Hematopoietic multipotent progenitor cell (in vitro differentiated cells): ENCODE results near the gene OSBPL10. TPM values are rescaled to one million over a fixed set of nuclear protein-coding genes. Genes with fewer than 3 reads are reported as not detected.

ENCODE experiments used
- DNase-seq, 3 donors: peaks; one replicate each; pipeline ENCODE4 v3.0.0-alpha.2; 2011 to 2015; ENCODE audit warnings: low read depth in 2 of 3, low spot score in 2 of 3
- total RNA-seq: library from RNA; depleted of rRNA; stranded (reverse); fragments of >200 nt; gene quantifications from one replicate; pipeline ENCODE4 v1.2.3, GENCODE V29; 2012

The OSBPL10 gene
- total RNA-seq, 1 donor, result 0.81 TPM

DNA sequence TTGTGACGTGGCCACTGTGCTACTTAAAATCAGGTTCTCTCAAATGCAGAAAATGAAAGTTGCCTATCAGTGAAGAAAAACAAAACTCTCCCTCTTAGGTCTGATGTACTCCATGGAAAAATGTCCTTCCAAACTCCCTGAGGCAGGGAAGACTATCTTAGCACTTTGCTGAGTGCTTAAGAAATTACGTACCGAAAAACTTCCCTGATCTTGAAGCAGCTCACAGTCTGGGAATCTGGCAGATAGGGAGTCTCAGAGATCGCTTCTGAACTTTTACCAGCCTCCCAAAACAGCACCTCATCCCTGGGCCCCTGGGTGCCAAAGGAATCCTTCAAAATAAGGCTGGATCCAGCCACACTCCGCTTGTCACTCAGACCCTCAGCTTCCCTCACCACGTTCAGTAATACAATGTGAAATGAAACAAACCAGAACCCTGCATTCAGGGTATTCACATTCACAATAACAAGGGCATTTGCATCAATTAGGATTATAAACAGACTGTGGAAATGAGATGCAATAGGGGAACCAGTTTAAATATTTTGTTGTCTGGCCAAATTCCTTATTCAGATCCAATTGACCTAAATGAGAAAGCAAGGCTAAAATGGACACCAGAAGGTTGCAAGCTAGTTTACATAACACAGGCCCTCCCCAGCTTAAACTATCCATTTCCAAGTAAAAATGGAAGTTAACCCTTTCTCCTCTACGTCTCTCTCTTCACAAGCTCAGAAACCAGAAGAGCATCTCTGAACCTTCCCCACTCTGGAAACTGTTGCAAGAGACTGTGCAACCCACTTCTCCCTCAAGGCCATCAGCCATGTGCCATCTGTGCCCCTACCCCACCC lies 20.9 kb downstream of the OSBPL10 start:
- no peak for DNase-seq

DNA sequence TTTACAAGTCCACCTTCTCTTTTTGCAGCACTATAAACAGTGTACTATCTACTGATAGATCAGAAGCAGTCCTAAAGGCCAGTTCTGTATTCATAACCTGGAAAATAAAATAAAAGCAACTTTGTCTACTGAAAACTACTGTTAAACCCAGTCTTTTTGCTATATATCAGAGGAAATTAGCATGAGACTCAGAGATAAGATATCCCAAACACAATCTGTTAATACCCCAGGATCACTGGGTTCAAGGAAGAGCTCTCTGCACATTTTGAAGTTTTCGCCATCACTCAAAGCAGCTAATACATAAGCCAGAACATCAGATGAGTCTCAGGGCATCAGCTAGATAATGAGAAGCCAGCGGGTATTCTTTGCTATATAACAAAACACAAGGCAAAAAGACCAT lies 21.8 kb downstream of the OSBPL10 start:
- DNase-seq, result no peak

DNA sequence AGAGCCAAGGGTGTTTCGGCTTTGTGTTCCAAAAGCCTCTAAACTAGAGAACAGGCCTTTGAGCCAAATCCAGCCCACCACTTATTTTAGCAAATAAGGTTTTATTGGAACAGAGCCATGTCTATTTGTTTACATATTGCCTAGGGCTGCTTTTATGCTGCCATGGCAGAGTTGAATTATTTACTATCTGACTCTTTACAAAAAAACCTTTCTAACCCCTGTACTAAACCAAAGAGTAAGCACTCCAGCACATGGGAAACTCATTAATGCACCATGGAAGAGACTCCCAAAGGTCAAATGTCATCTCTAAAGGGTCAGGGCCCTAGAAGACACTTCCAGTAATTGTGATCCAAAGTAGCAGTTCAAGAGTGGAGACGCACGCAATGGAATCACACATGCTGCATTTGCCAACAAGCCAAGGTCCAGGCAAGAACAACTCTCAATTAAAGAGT lies 22.3 kb downstream of the OSBPL10 start:
- DNase-seq, result no peak

DNA sequence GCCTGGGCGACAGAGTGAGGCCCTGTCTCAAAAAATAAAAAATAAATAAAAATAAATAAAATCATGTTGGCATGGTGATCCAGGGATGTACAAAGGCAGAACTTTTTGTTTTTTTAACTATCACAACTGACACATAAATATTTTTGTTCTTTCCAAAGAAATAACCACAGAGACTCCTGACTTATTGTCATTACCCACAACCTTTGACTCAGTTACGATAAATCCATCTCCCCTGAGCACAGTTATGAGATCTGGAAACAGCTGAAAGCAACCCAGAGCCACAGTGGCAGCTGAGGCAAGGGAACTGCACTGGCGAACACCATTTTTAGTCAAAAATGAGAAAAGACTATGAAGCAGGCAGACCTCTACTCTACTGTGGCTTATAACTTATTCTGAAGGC lies 24.0 kb downstream of the OSBPL10 start:
- no peak for DNase-seq

DNA sequence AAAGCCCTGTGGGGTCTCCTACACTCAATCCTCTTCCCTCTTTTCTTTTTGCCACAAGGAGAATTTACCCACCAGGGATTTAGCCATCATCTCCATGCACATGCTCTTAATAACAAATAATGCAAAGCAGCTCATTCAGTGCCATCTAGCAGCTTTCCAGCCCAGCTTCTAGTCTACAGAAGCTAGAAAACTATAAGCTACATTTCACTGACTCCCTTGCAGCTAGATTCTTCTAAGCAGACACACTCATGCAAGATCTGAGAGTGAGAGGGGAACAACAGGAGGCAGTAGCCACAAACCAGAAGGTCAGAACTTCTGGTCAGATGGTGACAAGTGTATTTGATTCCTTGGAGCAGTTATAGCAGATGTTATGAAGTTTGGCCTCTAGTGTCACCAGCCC lies 25.5 kb downstream of the OSBPL10 start:
- DNase-seq, result no peak

DNA sequence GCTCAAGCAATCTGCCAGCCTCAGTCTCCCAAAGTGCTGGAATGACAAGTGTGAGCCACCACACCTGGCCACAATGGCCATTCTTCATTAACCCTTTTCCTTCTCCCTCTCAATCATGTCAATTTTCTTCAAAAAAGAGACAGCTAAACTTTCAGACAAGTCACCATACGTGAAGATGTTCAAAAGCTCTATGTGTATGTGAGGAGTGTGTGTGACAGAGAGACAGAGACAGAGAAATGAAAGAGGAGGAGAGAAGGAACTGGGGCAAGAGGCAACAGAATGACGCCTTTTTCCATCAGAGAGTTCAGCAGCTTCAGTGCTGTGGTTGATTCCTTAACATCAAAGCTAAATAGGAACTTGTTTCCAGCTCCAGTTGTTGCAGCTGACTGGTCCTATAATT lies 27.4 kb downstream of the OSBPL10 start:
- no peak for DNase-seq

DNA sequence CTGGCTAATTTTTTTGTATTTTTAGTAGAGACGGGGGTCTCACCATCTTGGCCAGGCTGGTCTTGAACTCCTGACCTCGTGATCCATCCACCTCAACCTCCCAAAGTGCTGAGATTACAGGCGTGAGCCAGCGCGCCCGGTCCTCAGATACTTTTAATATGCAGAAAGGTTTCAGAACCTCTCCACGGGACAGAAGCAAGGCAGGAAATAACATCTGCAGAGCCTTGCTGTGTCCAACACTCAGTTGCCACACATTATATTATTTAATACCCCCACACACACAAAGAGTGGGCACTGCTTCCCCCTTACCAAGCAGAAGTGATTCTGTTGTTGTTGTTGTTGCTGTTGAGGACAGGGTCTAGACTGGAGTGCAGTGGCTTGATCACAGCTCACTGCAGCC lies 28.0 kb downstream of the OSBPL10 start:
- no peak for DNase-seq

DNA sequence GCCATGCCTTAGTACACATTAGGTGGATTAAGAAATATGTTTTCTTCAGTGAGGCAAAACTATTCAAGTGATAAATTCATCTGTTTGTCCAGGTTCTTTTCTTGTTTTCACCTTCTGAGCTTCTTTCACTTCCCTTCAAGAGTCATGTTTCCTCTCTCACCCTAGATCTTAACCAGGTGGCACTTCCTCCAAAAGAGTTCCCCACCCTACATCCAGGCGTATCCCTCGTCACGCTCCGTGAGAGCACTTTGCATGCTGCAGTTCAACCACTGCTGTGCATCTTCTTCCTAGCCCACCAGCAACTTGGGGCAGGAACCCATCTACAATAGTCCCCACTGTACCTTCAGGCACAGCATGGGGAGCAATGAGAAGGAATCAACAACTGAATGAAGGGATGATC lies 28.9 kb downstream of the OSBPL10 start:
- no peak for DNase-seq

DNA sequence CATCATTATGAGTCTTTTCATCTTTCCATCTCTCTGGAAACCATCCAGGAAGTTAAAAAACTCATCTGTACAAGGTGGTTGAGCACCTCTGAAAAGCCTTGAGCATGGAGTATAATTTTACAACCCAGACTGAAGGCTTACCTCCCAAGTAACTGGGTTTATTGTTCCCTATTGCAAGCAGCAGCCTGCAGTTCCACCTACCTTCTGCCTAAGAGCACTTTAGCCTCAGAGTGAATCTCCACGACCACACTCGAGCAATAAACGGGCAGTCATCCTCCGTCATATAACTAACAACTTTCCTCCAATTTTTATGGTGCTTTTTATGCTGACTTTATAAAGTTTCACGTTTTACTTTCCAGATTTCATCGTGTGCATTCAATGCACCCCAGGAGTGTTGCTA lies 32.8 kb downstream of the OSBPL10 start:
- no peak for DNase-seq

DNA sequence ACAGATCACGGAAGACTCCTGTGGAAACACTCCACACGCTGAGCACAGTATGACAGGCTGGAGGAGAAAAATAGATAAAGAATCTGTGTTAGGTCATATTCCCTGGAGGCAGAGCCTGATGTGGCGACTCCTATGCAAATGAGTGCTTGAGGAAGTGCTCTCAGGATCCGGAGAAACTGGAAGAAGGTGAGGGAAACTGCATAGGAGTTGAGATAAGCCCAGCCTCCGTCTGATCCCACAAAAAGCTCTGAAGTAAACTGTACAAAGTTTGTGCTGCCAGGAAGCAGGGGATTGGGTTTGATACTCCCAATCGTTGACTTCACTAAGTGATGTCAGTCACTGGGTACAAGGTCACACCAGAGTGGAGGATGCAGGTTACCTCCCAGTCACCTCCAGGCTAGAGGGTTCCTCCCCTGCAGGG lies 33.4 kb downstream of the OSBPL10 start:
- DNase-seq, result no peak

DNA sequence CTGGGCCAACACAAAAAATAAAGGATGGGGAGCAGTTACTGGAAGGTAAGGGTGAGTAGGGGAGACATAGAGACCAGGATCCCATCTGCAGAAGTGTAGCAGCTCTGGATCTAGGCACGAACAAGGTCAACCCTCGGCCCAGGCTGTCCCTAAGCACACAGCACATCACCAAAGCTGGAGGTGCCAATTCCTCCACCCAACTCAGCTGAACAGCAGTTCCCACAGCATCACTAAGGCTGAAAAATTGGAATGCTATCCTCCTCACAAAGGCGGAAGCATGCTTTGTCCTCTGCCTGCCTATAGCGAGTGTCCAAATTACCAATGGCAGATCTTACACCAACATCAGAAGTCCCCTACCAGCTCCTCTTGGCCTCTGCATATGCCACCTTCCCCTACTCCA lies 33.9 kb downstream of the OSBPL10 start:
- no peak for DNase-seq

DNA sequence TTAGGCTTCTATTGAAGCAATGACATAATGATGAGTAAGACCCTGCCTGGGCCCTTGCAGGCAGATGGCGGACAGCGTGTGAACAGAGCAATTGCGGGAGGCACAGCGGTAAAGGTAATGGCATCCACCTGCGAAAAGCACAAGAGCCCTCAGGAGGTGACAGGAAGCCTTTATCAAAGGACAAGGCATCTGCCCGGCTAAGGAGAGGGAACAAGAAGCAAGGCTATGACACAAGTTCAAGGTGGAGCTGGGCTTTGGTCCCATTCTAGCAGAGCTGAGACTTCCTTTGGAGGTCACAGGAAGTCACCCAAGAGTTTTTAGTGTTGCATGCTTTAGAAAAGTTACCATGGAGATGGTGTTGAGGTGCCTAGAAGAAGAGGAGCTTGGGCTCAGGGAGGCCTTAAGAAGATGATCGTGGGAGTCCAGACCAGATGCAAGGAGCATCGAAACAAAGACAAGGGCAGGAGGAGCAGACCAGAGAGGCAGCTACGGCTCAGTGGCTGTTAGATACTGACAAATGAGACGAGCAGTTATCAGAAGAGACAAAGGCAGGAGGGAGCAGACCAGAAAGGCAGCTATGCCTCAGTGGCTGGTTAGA lies 34.5 kb downstream of the OSBPL10 start:
- DNase-seq, result no peak

DNA sequence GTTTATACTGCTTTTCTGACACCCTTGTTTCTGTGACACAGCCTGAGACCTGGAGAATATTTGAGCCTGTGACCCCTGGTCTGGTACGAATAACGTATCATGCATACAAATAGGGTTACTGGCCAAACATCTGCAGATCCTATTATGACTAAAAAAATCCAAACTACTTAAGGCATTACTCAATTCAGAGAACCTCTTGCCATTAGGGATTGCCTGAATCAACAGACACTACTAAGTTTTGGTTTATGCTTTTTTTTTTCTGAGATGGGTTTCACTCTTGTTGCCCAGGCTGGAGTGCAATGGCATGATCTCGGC lies 35.4 kb downstream of the OSBPL10 start:
- no peak for DNase-seq

DNA sequence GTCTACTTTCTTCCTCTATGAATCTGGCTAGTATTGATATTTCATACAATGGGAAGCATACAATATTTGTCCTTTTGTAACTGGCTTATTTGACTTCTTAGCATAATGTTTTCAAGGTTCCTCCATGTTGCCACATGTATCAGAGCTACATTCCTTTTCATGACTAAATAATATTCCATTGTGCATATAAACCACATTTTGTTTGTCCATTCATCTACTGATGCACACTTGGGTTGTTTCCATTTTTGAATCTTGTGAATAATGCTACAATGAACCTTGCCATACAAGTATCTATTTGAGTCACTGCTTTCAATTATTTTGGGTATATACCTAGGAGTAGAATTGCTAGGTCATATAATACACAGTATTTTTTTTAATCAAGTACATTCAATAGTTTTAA lies 38.0 kb downstream of the OSBPL10 start:
- no peak for DNase-seq

DNA sequence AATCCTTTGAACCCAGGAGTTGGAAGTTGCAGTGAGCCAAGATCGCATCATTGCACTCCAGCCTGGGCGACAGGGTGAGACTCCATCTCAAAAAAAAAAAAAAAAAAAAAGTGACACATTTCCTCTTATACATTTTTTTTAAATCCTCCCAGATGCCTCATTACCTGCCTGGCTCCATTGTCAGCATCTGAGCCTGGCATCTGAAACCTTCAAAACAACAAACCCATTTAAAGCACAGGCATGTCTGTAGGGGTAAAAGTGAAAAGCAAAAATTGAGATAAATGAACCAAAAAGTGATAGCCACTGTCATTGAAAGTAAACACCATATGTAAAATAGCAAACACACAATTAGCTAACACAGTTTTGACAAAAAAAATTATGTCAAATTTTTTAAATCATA lies 38.6 kb downstream of the OSBPL10 start:
- no peak for DNase-seq

DNA sequence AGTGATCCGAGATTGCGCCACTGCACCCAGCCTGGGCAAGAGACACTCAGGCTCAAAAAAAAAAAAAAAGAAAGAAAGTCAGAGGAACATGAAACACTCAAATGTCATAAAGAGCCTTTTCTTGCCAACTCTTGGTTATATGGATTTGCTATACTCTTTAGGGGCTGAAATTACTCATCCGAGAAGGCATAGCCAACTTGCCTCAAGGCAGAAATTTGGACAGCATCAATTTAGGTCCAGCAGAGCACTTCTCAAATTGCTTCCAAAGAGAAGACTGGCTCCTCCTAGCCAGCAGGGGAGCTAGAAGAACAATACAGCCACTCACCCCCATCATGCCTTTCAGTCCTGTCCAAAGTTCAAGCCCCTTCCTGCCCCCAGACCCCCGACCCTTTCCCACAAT lies 43.8 kb downstream of the OSBPL10 start:
- no peak for DNase-seq

DNA sequence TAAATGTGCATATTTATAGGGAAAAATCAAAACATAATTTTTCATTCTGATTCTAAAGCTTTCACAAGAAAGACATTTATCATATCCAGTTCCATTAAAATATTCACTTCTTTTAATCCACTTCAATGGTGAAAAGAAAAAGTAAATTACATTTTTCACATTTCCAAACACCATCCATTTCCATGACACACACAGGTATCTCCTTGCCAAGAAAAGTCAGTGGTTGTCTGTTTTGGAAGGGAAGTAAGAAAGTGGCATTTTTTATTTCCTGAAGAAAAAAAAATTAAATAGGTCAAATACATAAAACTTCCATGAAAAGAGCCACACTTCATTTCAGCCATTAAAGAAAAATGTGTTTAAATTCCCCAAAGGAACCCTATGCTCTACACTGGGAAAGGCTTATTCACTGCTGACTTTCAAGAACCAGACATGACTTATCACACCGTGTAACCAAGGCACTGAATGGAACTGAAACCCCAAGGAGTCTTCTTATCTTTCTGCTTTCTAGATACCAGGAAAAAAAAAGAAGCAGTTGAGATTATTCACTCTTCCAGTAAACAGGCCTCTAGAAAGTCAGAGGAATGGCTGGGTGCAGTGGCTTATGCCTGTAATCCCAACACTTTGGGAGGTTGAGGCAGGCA lies 44.5 kb downstream of the OSBPL10 start:
- DNase-seq, result no peak

DNA sequence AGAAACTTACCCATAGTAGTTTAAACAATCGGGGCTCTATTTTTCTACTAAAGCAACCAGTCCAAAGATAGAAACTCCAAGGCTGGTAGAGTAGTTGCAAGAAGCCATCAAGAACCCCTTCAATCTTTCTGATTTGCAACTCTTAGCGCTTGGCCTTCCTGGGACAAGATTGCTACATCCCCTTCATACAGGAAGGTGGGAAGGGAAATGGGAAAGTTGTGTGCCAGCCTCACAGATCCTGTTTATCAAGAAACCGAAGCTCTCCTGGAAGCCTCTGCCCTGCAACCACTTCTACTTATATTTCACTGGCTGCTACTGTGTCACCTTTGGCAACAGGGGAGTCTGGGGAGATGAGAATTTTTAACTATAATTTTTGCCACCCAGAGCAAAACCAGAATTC lies 46.2 kb downstream of the OSBPL10 start:
- no peak for DNase-seq

DNA sequence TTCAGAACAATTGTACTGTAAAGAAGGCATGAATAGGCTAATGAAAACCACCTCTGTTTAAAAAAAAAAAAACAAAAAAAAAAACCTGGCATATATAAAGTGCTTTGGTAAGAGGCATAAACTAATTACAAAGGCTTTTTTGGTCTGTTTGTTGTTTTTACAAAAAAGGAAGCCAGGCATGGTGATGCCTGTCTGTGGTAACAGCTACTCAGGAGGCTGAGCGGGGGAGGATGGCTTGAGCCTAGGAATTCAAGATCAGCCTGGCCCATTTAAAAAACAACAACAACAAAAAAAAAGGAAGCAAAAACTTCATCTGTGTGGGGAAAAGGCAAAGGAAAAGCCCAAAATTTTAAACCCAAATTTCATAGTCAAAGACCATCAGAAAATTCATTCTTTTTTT lies 47.0 kb downstream of the OSBPL10 start:
- peak in 1 of 3 donors; percentile 28 for DNase-seq

DNA sequence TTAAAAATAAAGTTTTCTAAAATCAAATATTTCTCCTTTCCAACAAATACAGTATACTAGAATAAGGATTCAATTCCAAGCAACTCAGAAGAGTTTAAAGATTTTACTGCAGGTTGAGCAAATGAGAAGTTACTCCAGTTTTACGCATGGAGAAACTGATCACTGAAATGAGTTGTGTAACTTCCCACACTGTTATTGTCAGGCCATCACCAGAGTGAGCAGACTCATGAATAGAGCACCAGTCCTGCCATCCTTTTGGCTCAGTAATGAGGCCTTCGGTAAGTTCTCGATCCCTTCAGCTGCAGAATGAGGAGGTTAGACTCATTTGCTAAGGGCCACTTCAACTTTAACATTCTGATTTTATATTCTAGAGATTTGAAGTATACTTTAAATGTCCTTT lies 48.1 kb downstream of the OSBPL10 start:
- no peak for DNase-seq

DNA sequence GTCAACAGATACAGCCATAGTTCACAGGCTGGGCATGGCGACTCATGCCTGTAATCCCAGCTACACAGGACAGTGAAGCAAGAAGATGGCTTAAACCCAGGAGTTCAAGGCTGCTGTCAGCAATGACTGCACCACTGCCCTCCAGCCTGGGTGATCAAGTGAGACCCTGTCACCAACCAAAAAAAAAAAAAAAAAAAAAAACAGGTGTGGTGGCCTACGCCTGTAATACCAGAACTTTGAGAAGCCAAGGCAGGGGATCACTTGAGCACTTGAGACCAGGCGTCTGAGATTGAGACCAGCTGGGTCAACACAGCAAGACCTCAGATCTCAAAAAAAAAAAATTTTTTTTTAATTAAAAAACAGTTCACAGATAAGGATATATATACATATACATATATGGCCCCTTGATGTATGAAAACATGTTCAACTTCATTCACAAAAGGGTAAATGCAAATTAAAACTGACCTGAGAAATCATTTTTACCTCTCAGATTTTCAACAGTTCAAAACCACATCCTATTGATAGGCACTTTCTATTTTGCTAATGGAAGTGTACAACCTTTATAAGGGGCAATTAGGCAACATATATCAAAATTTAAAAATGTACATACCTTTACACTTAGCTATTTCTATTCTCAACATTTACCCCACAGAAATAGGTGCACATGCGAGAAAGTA lies 51.1 kb downstream of the OSBPL10 start:
- DNase-seq, result no peak

DNA sequence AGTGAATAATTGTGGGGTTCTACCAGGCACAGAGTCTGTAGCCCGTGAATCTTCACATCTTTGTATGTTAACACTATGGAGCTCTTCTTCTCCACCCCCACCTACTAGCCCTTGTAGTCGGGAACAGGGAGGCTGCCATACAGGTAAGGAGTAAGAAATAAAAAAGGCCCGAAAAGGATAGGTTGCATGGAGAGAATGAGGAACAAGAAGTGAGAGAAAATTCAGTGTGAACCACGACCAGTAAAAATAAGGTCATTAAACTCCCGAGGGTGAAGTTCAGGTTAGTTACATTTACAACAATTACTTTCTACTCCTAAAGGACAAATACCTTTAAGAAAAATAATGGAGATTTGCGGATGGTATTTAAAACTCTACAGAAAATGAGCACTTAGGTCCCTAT lies 53.3 kb downstream of the OSBPL10 start:
- DNase-seq, result no peak
